GM20431 (cell line): ENCODE measurements around the gene NFAM1.

Source experiments
- in situ Hi-C: fragments of 300-500 bp; cut with MseI, MboI; formaldehyde crosslinking; loops from one replicate; pipeline ENCODE4 v1.15.0; 2020; ENCODE audit warnings: low sequenced_read_pairs; ENCODE audit not compliant: unreplicated experiment

Gene NFAM1

GRCh38 chr22:42432020-42432596, at the start of gene NFAM1:
NFAM1 (minus strand) TSS chr22:42432403; CDS start chr22:42432357, 46 bp downstream.
- in situ Hi-C loops = loop anchor here (10.0 to 25.0 kb wide), 2 partner anchors 267 to 470 kb away; partner anchors contain the start of genes SEPTIN3 and SMIM45

- in situ Hi-C loops = no loop called here
These were observed 42.9 kb upstream of the NFAM1 start for GRCh38 chr22:42475122-42475521.

GRCh38 chr22:42473484-42474193, 41.4 kb upstream of the NFAM1 start:
- in situ Hi-C loops = no loop called here

- in situ Hi-C loops = no loop called here
These were observed 40.5 kb upstream of the NFAM1 start for GRCh38 chr22:42472671-42473070.

- in situ Hi-C loops = no loop called here
These were observed 39.2 kb upstream of the NFAM1 start for GRCh38 chr22:42471441-42471840.

GRCh38 chr22:42470366-42471082, 38.3 kb upstream of the NFAM1 start:
- in situ Hi-C loops = no loop called here

- in situ Hi-C loops = no loop called here
These were observed 36.6 kb upstream of the NFAM1 start for GRCh38 chr22:42468841-42469240.

- in situ Hi-C loops = no loop called here
These were observed 29.8 kb upstream of the NFAM1 start for GRCh38 chr22:42462016-42462415.

GRCh38 chr22:42461511-42461910, 29.3 kb upstream of the NFAM1 start:
- in situ Hi-C loops = no loop called here

GRCh38 chr22:42459287-42460063, 27.3 kb upstream of the NFAM1 start:
- in situ Hi-C loops = no loop called here

GRCh38 chr22:42452916-42453315, 20.7 kb upstream of the NFAM1 start:
- in situ Hi-C loops = no loop called here

GRCh38 chr22:42452456-42452855, 20.3 kb upstream of the NFAM1 start:
- in situ Hi-C loops = no loop called here

GRCh38 chr22:42451499-42452145, 19.4 kb upstream of the NFAM1 start:
- in situ Hi-C loops = no loop called here

- in situ Hi-C loops = no loop called here
These were observed 18.7 kb upstream of the NFAM1 start for GRCh38 chr22:42450862-42451261.

GRCh38 chr22:42446151-42446550, 13.9 kb upstream of the NFAM1 start:
- in situ Hi-C loops = loop anchor here (25.0 kb wide), 1 partner anchor 484 kb away; the partner anchor contains the start of genes SEPTIN3 and SMIM45

- in situ Hi-C loops = loop anchor here (25.0 kb wide), 1 partner anchor 482 kb away; the partner anchor contains the start of genes SEPTIN3 and SMIM45
These were observed 12.1 kb upstream of the NFAM1 start for GRCh38 chr22:42444077-42444904.

GRCh38 chr22:42443240-42444076, 11.3 kb upstream of the NFAM1 start:
- in situ Hi-C loops = loop anchor here (25.0 kb wide), 1 partner anchor 481 kb away; the partner anchor contains the start of genes SEPTIN3 and SMIM45

- in situ Hi-C loops = loop anchor here (25.0 kb wide), 1 partner anchor 480 kb away; the partner anchor contains the start of genes SEPTIN3 and SMIM45
These were observed 10.5 kb upstream of the NFAM1 start for GRCh38 chr22:42442748-42443147.
